ENCODE results near the gene RNF40. TPM values are rescaled to one million over a fixed set of nuclear protein-coding genes. Genes with fewer than 3 reads are reported as not detected.

RNF40 gene
- total RNA-seq, 1 experiment from 2014 or later: 114 TPM

DNA sequence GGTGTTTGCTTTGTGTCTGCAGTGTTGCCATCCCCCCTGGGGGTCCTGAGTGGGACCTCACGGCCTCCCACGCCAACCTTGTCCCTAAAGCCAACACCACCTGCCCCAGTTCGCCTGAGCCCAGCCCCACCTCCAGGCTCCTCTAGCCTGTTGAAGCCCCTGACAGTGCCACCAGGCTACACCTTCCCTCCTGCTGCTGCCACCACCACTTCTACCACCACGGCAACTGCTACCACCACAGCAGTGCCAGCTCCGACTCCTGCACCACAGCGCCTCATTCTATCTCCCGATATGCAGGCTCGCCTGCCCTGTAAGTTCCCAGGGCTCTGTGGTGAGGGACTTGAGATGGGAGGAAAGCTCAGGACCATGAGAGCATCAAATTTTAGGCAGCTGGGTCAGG, 41.0 kb upstream of the RNF40 start:
- intact Hi-C loops (cut with micrococcal nuclease; ENCODE audit: unreplicated experiment): no loop called here
- H3K4me3 ChIP-seq (ENCODE audit: low read depth in 2 of 2, low read length in 2 of 2): no peak overlapping the region
- POLR2A ChIA-PET: no interaction called here

DNA sequence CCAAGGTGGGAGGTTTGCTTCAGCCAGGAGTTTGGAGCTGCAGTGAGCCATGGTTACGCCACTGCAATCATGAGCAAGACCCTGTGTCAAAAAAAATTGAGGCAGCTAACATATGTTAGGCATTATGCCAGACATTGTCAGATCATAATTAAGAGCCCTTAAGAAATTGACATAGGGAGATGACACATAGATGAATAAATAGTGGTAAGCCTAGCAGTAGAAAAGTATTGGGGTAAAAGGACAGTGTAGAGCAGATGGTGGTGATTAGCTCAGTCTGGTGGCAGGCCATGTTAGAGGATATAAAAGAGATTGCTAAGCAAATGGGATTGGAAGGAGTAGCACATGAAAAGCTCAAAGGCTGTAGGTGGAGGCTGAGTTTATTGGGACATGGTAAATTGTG, 40.5 kb upstream of the RNF40 start:
- Histone ChIP-seq H3K27ac (ENCODE audit: low read length) (no peak overlapping the region), H3K36me3 (ENCODE audit: control insufficient read depth, insufficient read depth, low read length) (peaks cover 32% of the 10 kb centered on the region), H3K4me3 (ENCODE audit: low read depth in 2 of 2, low read length in 2 of 2) (no peak overlapping the region), H3K9me3 (ENCODE audit: control insufficient read depth, insufficient read depth, low read depth, low read length) (no peaks in the 10 kb centered on the region), H3K4me1 (ENCODE audit: control insufficient read depth, insufficient read depth, low read length) (no peaks in the 10 kb centered on the region), H3K27me3 (ENCODE audit: control insufficient read depth, insufficient read depth, low read length) (no peaks in the 10 kb centered on the region)
- POLR2A ChIA-PET: interaction anchor here (0.5 kb wide), 1 partner anchor 197 kb away, joined by 13 read pairs; no protein-coding TSS in a partner anchor
- intact Hi-C loops (cut with micrococcal nuclease; ENCODE audit: unreplicated experiment) (no loop called here), in situ Hi-C loops (cut with HindIII; ENCODE audit: low pct_unique_long_range_greater_than_20kb, low sequenced_read_pairs) (no loop called here)
- CTCF ChIA-PET: no interaction called here
- TF ChIP-seq, protein P1, sequence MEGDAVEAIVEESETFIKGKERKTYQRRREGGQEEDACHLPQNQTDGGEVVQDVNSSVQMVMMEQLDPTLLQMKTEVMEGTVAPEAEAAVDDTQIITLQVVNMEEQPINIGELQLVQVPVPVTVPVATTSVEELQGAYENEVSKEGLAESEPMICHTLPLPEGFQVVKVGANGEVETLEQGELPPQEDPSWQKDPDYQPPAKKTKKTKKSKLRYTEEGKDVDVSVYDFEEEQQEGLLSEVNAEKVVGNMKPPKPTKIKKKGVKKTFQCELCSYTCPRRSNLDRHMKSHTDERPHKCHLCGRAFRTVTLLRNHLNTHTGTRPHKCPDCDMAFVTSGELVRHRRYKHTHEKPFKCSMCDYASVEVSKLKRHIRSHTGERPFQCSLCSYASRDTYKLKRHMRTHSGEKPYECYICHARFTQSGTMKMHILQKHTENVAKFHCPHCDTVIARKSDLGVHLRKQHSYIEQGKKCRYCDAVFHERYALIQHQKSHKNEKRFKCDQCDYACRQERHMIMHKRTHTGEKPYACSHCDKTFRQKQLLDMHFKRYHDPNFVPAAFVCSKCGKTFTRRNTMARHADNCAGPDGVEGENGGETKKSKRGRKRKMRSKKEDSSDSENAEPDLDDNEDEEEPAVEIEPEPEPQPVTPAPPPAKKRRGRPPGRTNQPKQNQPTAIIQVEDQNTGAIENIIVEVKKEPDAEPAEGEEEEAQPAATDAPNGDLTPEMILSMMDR (IDR thresholded peaks at IDR 0.05): no peak
- TF ChIP-seq TCF7L2 (IDR thresholded peaks at IDR 0.05; ENCODE audit: low read depth, low read length) (no peak), SIN3A (IDR thresholded peaks at IDR 0.05; ENCODE audit: borderline replicate concordance, insufficient read depth, low read depth, low read length) (no peak), POLR2AphosphoS5 (IDR thresholded peaks at IDR 0.05; ENCODE audit: low read depth, low read length) (no peak)
- TF ChIP-seq, protein P2, sequence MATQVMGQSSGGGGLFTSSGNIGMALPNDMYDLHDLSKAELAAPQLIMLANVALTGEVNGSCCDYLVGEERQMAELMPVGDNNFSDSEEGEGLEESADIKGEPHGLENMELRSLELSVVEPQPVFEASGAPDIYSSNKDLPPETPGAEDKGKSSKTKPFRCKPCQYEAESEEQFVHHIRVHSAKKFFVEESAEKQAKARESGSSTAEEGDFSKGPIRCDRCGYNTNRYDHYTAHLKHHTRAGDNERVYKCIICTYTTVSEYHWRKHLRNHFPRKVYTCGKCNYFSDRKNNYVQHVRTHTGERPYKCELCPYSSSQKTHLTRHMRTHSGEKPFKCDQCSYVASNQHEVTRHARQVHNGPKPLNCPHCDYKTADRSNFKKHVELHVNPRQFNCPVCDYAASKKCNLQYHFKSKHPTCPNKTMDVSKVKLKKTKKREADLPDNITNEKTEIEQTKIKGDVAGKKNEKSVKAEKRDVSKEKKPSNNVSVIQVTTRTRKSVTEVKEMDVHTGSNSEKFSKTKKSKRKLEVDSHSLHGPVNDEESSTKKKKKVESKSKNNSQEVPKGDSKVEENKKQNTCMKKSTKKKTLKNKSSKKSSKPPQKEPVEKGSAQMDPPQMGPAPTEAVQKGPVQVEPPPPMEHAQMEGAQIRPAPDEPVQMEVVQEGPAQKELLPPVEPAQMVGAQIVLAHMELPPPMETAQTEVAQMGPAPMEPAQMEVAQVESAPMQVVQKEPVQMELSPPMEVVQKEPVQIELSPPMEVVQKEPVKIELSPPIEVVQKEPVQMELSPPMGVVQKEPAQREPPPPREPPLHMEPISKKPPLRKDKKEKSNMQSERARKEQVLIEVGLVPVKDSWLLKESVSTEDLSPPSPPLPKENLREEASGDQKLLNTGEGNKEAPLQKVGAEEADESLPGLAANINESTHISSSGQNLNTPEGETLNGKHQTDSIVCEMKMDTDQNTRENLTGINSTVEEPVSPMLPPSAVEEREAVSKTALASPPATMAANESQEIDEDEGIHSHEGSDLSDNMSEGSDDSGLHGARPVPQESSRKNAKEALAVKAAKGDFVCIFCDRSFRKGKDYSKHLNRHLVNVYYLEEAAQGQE (IDR thresholded peaks at IDR 0.05; ENCODE audit: insufficient read depth in 1 of 2, low read depth in 2 of 2, low read length in 1 of 2): no peak
- ATAC-seq (peak; percentile 34; the same call in 1 of the 2 replicates), DNase-seq (ENCODE audit: low read depth, low spot score) (no peak)
- no TSS peak for BruUV-seq (replicated peaks)

More for the DNA sequence above, 41.0 kb upstream of the RNF40 start:
- H3K27ac ChIP-seq (ENCODE audit: low read length): no peak overlapping the region
- H3K36me3 ChIP-seq (ENCODE audit: control insufficient read depth, insufficient read depth, low read length): peaks cover 37% of the 10 kb centered on the region
- H3K9me3 ChIP-seq (ENCODE audit: control insufficient read depth, insufficient read depth, low read depth, low read length): no peaks in the 10 kb centered on the region
- in situ Hi-C loops (cut with HindIII; ENCODE audit: low pct_unique_long_range_greater_than_20kb, low sequenced_read_pairs): no loop called here
- ATAC-seq: peak; percentile 6; the same call in 1 of the 2 replicates
- H3K4me1 ChIP-seq (ENCODE audit: control insufficient read depth, insufficient read depth, low read length): no peaks in the 10 kb centered on the region
- no peak for TF ChIP-seq TCF7L2 (IDR thresholded peaks at IDR 0.05; ENCODE audit: low read depth, low read length)
- TF ChIP-seq SIN3A (IDR thresholded peaks at IDR 0.05; ENCODE audit: borderline replicate concordance, insufficient read depth, low read depth, low read length): no peak
- TF ChIP-seq, protein P2 (IDR thresholded peaks at IDR 0.05; ENCODE audit: insufficient read depth in 1 of 2, low read depth in 2 of 2, low read length in 1 of 2): no peak
- no peak for TF ChIP-seq POLR2AphosphoS5 (IDR thresholded peaks at IDR 0.05; ENCODE audit: low read depth, low read length)
- TF ChIP-seq, protein P1 (IDR thresholded peaks at IDR 0.05): no peak
- DNase-seq (ENCODE audit: low read depth, low spot score): no peak
- H3K27me3 ChIP-seq (ENCODE audit: control insufficient read depth, insufficient read depth, low read length): no peaks in the 10 kb centered on the region
- CTCF ChIA-PET: no interaction called here
- no TSS peak for BruUV-seq (replicated peaks)
